ENCODE results near the gene ACER3.

DNA sequence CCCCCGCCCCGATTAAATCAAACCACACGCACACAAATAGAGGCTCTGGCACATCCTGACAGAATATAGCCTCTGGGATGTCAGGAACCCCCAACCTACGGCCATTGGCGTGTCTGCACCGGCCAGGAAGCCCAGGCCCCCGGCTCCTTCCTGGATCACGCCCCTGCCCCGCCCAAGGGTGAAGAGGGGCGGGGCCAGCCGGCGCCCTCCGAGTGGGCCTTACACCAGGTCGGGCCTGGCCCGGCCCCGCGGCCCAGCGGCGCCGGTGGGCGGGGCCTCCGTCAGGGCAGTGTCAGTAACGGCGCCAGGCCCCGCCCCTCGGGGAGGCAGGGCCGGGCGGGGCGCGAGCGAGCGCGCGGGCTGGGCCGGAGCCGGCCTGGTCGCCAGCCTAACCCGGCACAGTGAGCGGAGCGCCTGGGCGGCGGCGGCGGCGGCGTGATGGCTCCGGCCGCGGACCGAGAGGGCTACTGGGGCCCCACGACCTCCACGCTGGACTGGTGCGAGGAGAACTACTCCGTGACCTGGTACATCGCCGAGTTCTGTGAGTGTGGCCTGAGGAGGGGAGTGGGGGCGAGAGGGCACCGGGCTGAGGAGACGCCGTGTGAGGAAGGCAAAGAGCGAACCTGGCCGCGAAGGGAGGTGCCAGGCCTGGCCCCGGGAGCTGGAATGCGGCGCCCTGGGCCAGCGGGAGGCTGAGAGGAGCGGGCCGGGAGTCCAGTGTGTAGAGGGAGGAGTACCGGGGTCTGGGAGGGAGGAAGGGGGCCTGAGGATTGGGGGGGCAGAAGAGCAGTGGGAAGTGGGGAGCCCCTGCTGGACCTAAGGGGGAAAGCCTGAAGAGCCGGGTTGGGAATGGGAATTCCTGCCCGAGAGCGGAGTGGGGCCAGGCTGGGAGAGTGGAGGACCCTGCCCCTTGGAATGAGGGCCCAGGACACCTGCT, at the start of gene ACER3:
- TF ChIP-seq RAD21 (conservative IDR thresholded peaks at IDR 0.05) (no peak), TAF1 (IDR thresholded peaks at IDR 0.05; ENCODE audit: low read depth) (no peak), POLR2AphosphoS5 (IDR thresholded peaks at IDR 0.05) (peak; percentile 56)
- TF ChIP-seq, protein P1, sequence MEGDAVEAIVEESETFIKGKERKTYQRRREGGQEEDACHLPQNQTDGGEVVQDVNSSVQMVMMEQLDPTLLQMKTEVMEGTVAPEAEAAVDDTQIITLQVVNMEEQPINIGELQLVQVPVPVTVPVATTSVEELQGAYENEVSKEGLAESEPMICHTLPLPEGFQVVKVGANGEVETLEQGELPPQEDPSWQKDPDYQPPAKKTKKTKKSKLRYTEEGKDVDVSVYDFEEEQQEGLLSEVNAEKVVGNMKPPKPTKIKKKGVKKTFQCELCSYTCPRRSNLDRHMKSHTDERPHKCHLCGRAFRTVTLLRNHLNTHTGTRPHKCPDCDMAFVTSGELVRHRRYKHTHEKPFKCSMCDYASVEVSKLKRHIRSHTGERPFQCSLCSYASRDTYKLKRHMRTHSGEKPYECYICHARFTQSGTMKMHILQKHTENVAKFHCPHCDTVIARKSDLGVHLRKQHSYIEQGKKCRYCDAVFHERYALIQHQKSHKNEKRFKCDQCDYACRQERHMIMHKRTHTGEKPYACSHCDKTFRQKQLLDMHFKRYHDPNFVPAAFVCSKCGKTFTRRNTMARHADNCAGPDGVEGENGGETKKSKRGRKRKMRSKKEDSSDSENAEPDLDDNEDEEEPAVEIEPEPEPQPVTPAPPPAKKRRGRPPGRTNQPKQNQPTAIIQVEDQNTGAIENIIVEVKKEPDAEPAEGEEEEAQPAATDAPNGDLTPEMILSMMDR (IDR thresholded peaks at IDR 0.05; ENCODE audit: poor library complexity, severe bottlenecking) = no peak
